HG03439 (cell line): ENCODE measurements around the gene DAPK3.
"Not testable (repeated sequence)": the region's sequence is repeated elsewhere in the genome, so short reads cannot be mapped to it uniquely, and the experiment has no call there.

Experiments used
- ATAC-seq: cut with Tn5 transposase; IDR thresholded peaks from one replicate; pipeline ENCODE4 v1.9.1; 2021; ENCODE audit warnings: mild to moderate bottlenecking, moderate library complexity; ENCODE audit not compliant: unreplicated experiment

The DAPK3 gene

GRCh38 chr19:3961007-3961406, 9.9 kb downstream of the DAPK3 start:
- no peak for ATAC-seq

- ATAC-seq, result no peak
These were observed 11.2 kb downstream of the DAPK3 start for GRCh38 chr19:3959766-3960131.

GRCh38 chr19:3958836-3959765, 11.8 kb downstream of the DAPK3 start:
- no peak for ATAC-seq

- ATAC-seq, result no peak
These were observed 15.2 kb downstream of the DAPK3 start for GRCh38 chr19:3955688-3956087.

- ATAC-seq, result not testable (repeated sequence)
These were observed 15.6 kb downstream of the DAPK3 start for GRCh38 chr19:3955276-3955675.

GRCh38 chr19:3954107-3954506, 16.8 kb downstream of the DAPK3 start:
- no peak for ATAC-seq

- ATAC-seq, result not testable (repeated sequence)
These were observed 18.1 kb downstream of the DAPK3 start for GRCh38 chr19:3952755-3953276.

- no peak for ATAC-seq
These were observed 19.7 kb downstream of the DAPK3 start for GRCh38 chr19:3950871-3951861.

GRCh38 chr19:3949997-3950859, 20.7 kb downstream of the DAPK3 start:
- ATAC-seq, result no peak

GRCh38 chr19:3949294-3949693, 21.6 kb downstream of the DAPK3 start:
- ATAC-seq, result no peak

GRCh38 chr19:3947316-3947933, 23.5 kb downstream of the DAPK3 start:
- ATAC-seq, result not testable (repeated sequence)

- ATAC-seq, result no peak
These were observed 25.1 kb downstream of the DAPK3 start for GRCh38 chr19:3945838-3946237.

- no peak for ATAC-seq
These were observed 26.7 kb downstream of the DAPK3 start for GRCh38 chr19:3944018-3944721.

- no peak for ATAC-seq
These were observed 28.0 kb downstream of the DAPK3 start for GRCh38 chr19:3942790-3943409.

- not testable (repeated sequence) for ATAC-seq
These were observed 32.5 kb downstream of the DAPK3 start for GRCh38 chr19:3938300-3938950.

- no peak for ATAC-seq
These were observed 34.1 kb downstream of the DAPK3 start for GRCh38 chr19:3936506-3937442.
